Activated T-helper 1 cell treated with anti-CD3 and anti-CD28 coated beads, Interleukin-2, amount 50 U/mL, for 16 hours (primary cell): ENCODE measurements around the gene MB21D2.
"Not testable (repeated sequence)": the region's sequence is repeated elsewhere in the genome, so short reads cannot be mapped to it uniquely, and the experiment has no call there.

Source experiments
- DNase-seq, 2 donors: peaks; one replicate each; pipeline ENCODE4 v3.0.0-alpha.2; 2020; ENCODE audit warnings: low read depth in 1 of 2, low spot score in 1 of 2

MB21D2 gene

DNA sequence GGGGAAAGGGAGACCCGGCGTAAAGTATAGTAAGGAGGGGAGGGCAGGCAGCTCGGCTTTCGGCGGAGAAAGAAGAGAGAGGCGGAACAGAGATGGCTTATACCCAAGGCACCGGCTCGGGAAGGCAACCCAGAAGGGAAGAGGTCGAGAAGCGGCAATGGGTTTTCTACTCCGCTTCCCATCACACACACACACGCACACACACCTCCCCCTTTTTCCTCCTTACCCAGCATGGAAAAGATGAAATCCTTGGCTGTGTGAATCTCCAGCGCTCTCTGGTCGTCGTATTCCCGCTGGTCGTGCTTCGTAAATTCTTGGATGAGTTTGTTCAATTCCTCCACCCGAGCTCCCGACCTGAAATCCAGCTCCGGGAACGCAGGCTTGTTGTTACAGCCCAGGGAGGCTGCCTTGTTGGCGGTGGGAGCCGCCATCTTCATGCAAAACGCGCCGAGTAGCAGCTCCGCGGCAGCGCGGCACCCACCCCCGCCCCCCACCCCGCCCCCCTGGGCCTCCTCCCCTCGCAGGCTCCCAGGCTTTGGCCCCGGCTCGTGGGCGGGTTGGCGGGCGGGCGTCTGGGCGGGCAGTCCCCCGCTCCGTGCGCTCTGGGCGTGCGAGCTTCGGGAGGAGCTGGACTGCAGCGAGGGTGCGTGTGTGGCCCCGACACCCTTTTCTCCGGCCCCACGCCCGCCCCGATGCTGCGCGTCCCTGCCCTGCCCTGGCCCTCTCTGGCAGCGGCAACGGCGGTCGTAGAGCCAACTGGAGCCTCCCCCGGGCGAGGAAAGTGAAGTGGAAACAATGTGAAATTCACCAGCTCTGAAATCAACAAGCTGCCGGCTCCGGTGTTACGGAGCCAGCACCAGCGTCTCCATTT, at the start of gene MB21D2:
Gene MB21D2 (minus strand): TSS at position 453 of the 871 bp plus-strand sequence. CDS start 16 bp downstream, at position 437.
- peak; percentile 17 to 34 for DNase-seq

DNA sequence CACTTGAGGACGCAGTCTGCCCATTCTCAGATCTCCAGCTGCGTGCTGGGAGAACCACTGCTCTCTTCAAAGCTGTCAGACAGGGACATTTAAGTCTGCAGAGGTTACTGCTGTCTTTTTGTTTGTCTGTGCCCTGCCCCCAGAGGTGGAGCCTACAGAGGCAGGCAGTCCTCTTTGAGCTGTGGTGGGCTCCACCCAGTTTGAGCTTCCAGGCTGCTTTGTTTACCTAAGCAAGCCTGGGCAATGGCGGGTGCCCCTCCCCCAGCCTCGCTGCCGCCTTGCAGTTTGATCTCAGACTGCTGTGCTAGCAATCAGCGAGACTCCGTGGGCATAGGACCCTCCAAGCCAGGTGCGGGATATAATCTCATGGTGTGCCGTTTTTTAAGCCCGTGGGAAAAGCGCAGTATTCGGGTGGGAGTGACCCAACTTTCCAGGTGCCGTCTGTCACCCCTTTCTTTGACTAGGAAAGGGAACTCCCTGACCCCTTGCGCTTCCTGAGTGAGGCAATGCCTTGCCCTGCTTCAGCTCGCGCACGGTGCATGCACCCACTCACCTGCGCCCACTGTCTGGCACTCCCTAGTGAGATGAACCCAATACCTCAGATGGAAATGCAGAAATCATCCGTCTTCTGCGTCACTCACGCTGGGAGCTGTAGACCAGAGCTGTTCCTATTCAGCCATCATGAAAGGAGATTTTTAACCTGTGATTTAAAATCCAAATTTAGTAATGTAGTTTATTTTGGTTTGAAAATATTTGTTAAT, 47.5 kb upstream of the MB21D2 start:
- not testable (repeated sequence) for DNase-seq

GRCh38 chr3:192959773-192960172, 42.1 kb upstream of the MB21D2 start:
- no peak for DNase-seq

GRCh38 chr3:192958219-192958872, 40.7 kb upstream of the MB21D2 start:
- no peak for DNase-seq

DNA sequence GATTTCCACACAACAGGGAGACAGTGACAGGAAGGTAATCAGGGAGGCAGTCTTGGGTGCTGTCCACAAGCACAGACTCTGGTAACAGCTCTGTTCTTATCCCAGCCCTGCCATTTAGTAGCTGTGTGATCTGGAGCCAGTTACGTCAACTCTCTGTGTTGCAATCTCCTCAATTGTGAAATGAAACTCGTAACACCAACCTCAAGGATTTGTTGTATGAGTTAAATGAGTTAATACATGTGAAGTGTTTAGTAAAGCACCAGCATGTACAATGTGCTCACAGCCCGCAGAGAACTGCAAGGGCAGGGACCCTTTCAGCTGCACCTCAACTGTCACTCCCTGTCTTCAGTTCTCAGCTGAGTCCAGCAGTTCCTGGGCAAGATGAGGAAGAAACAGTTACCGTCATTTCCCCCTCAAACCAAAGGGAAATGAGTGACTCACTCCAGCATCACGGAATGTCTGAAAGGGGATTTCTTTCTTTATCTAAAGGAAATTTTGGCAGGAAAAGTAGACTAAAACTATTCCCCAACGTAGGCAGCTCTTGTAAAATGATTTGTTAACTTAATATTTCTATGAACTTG, 39.9 kb upstream of the MB21D2 start:
- DNase-seq, result no peak

GRCh38 chr3:192953926-192954325, 36.3 kb upstream of the MB21D2 start:
- DNase-seq, result no peak

DNA sequence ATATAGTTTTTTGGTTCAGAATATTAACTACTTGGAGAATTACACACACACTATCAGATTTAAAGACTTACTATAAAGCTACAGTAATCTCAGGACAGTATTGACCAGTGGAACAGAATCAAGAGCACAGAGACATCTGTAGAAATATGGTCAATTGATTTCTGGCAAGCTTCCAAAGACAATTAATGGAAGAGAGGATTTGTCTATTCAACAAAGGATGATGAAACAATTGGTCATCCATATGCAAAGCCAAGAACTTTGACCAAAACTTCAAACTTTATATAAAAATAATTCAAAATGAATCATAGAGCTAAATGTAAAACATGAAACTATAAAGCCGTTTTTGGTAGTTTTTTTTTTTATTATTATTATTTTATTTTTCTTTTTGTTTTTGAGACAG, 29.8 kb upstream of the MB21D2 start:
- DNase-seq, result no peak

GRCh38 chr3:192943393-192943792, 25.7 kb upstream of the MB21D2 start:
- no peak for DNase-seq

DNA sequence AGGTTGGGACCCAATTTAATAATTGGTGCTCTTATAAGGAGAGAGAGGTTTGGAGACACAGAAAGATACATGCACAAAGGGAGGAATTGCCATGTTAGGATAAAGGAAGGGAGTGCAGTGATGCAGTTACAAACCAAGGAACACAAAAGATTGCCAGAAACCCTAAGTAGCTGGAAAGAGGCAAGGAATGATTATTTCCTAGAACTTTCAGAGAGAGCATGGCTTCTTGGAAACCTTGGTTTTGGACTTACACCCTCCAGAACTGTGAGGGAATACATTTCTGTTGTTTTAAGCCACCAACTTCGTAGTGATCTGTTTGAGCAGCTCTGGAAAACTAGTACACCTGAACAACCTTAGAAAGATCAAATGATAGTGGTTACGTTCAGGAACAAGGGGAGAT, 25.0 kb upstream of the MB21D2 start:
- no peak for DNase-seq

DNA sequence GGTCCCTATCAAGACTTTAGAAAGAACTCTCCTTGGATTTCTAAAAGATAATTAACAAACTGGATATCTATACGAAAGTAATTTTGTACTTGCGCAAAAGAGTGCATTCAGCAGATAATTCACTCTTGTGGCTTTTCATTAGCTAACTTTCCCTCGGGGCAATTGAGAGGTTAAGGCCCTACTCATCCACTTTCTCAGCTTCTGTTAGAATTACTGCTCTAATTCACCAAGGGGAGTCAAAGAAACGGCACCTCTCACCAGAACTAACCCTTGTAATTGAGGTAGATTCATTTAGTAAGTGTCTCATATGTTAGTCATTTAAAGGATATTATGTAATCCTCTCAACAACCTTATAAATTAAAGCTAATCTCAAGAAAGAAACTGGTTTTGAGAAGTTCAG, 22.5 kb upstream of the MB21D2 start:
- no peak for DNase-seq

GRCh38 chr3:192935441-192935840, 17.8 kb upstream of the MB21D2 start:
- no peak for DNase-seq

DNA sequence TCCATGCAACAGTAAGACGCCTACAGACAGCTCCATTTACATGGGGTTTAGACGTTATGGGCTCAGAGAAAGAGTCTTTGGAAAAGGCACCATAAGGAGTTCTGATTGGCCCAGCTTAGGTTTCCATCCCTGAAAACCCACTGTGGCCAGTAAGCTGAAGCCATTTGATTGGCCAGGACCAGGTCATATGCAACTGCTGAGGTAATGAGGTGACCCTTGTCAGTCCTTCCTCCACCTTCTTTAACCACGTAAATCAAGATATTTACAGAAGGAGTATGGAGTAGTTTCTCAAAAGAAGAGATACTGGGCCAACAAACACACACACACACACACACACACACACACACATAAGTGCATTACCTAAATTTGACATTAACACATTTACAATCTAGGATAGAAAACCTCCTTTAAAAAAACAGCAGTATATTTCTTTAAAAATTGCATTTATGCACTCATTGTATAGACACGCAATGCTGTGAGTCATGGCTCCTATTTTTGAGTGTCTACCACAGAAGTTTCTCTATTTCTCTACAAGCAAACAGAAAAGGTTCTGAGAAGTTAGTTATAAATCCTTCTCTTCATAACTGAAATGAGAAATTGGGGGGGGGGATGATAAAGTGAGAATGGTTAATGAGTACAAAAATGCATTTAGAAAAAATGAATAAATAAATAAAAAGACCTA, 16.3 kb upstream of the MB21D2 start:
- DNase-seq, result no peak

- DNase-seq, result no peak
Measured at GRCh38 chr3:192933259-192933658, 15.6 kb upstream of the MB21D2 start.

- DNase-seq, result no peak
Measured at GRCh38 chr3:192931825-192932224, 14.2 kb upstream of the MB21D2 start.

DNA sequence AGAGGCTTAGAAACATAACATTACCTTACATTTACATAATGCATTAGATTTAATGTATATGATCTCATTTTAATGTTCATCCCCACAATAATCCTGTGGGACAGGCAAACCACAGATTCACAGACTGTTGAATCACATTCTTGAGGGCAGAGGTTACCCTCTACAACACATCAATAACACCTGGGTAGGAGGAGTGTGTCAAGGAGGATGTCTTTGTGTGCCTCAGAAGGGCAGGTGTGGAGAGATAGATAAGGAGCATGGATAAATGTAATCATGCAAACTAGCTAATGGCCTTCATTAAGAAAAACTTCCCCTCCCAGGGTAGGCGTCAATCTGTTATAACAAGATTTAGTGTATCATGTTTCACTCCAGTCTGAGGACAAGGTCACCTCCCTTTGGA, 12.9 kb upstream of the MB21D2 start:
- no peak for DNase-seq

GRCh38 chr3:192929755-192930547, 12.3 kb upstream of the MB21D2 start:
- DNase-seq, result no peak

DNA sequence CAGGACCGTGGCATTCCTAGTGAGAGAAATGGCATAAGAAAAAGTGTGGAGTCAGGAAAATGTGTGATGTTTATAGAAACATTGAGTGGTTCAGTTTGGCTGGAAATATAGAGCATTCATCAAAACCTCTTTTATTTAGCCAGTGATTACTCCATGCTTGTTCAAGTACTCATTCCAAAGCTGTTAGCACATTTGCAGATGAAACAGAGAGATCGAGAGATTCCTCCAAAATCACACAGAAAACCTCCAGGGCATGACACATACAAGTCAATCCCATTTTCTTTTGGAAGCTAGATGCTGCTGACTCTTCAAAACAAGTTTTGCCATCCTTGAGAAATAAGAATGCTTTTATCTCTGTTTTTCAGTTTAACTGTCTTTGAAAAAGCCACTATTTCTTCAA, 11.5 kb upstream of the MB21D2 start:
- no peak for DNase-seq

DNA sequence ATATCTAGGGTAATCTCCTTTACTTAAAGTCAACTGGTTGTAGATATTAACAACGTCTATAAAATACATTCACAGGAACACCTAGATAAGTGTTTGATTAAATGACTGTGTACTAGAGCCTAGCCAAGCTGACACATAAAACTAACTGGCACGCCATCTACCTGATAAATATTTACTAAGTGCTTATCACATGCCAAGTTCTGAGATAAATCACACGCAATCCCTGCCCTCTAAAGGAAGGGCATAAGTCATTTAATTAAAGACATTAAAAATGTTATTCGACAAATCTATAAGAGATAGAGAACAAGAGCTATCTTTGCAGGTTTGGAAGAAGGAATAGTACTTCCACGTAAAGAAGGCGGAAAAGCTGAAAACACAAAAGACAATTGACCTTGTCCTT, 11.1 kb upstream of the MB21D2 start:
- DNase-seq, result no peak

DNA sequence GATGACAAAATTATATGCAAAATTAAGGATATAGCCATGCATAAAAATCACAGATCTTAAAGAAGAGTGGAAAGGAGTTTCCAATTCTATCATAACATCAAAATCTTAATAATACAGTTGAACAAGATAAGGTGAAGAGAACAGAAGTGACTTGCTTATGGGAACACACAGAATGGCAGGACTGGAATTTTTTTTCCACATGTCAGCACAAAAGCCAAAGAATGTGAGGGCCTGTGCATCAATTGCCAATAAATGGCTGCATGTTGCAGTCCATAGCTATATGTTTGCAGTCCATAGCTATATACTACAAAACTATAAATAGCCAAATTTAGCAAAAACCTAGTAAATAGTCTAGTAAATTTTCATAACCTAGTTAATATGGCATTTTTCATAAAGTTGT, 10.4 kb upstream of the MB21D2 start:
- DNase-seq, result no peak

DNA sequence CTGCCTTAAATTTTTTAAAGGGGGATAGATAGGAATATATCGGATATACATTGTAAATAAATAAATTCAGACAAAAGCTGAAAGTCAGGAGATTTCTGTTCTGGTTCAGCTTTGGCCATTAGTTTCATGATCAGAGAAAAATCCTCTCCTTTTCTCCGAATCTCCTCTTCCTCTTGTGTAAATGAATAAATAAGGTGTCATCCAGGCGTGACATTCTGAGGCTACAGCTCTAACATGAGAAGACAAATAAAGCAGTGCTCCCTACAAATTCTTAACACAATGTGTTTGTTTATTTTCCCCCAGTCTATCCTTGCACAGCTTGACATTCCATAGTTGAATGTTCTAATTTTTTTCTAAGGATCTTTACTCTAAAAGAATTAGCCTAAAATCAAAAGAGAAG, 9.4 kb upstream of the MB21D2 start:
- DNase-seq, result no peak
